Neural cell (in vitro differentiated cells): ENCODE data around the gene OR5B21. TPM values are rescaled to one million over a fixed set of nuclear protein-coding genes. Genes with fewer than 3 reads are reported as not detected.

Source experiments
- H2AFZ ChIP-seq: fragments of 200-600, 300-800 bp; sonication (generic), shearing (Covaris generic); 2 replicates; pipeline ENCODE4 v1.6.0; 2014; ENCODE audit warnings: low read depth, mild to moderate bottlenecking, antibody characterized with exemption, low read length, moderate library complexity
- H3F3A ChIP-seq: fragments of 200-600 bp; shearing (Covaris generic); 2 replicates; pipeline ENCODE4 v1.6.1; 2016; ENCODE audit warnings: mild to moderate bottlenecking, moderate library complexity, mixed read lengths, antibody characterized with exemption, low read length; ENCODE audit not compliant: insufficient read depth, poor library complexity, severe bottlenecking
- H3K27ac ChIP-seq: fragments of 200-600, 300-800 bp; sonication (generic), shearing (Covaris generic); 2 replicates; pipeline ENCODE4 v1.5.1; 2014; ENCODE audit warnings: mild to moderate bottlenecking, low read length, moderate library complexity
- H3K27me3 ChIP-seq: fragments of 300-800, 200-600 bp; sonication (generic), shearing (Covaris generic); 2 replicates; pipeline ENCODE4 v1.6.0; 2014; ENCODE audit warnings: mild to moderate bottlenecking, low read depth, low read length, moderate library complexity; ENCODE audit not compliant: insufficient read depth
- H3K36me3 ChIP-seq: fragments of 300-800, 200-600 bp; sonication (generic), shearing (Covaris generic); 2 replicates; pipeline ENCODE4 v1.5.1; 2014; ENCODE audit warnings: mild to moderate bottlenecking, antibody characterized with exemption, low read length, moderate library complexity; ENCODE audit not compliant: insufficient read depth
- H3K4me2 ChIP-seq: fragments of 300-800, 200-600 bp; sonication (generic), shearing (Covaris generic); 2 replicates; pipeline ENCODE4 v1.6.0; 2014; ENCODE audit warnings: mild to moderate bottlenecking, low read length
- H3K4me3 ChIP-seq: fragments of 300-800, 200-600 bp; sonication (generic), shearing (Covaris generic); 2 replicates; pipeline ENCODE4 v1.5.1; 2014; ENCODE audit warnings: mild to moderate bottlenecking, low read length, moderate library complexity
- H3K79me2 ChIP-seq: fragments of 200-600 bp; shearing (Covaris generic); replicated peaks from 2 replicates; pipeline ENCODE4 v1.6.0; 2014; ENCODE audit warnings: mild to moderate bottlenecking, low read length, moderate library complexity; ENCODE audit not compliant: insufficient read depth
- H3K9ac ChIP-seq: fragments of 300-800, 200-600 bp; sonication (generic), shearing (Covaris generic); 2 replicates; pipeline ENCODE4 v1.6.1; 2016; ENCODE audit warnings: mild to moderate bottlenecking, low read length, mixed read lengths
- H3K9me2 ChIP-seq: fragments of 200-600 bp; shearing (Covaris generic); 2 replicates; pipeline ENCODE4 v1.6.1; 2016; ENCODE audit warnings: mild to moderate bottlenecking, low read length, mixed read lengths; ENCODE audit not compliant: insufficient read depth
- H3K9me3 ChIP-seq: fragments of 200-600, 300-800 bp; sonication (generic), shearing (Covaris generic); 2 replicates; pipeline ENCODE4 v1.6.1; 2016; ENCODE audit warnings: mild to moderate bottlenecking, mixed run types, low read length, moderate library complexity, mixed read lengths
- H4K20me1 ChIP-seq: fragments of 200-600 bp; shearing (Covaris generic); 2 replicates; pipeline ENCODE4 v1.6.1; 2016; ENCODE audit warnings: mild to moderate bottlenecking, mixed run types; ENCODE audit not compliant: insufficient read depth
- EP300 ChIP-seq: fragments of 450-650 bp; conservative IDR thresholded peaks from 2 replicates; pipeline ENCODE4 v1.6.1; 2014; ENCODE audit warnings: antibody characterized with exemption, mild to moderate bottlenecking, moderate library complexity; ENCODE audit not compliant: poor library complexity, severe bottlenecking
- EZH2 ChIP-seq: fragments of 200-600, 300-800 bp; shearing (Covaris generic), sonication (generic); IDR thresholded peaks from 2 replicates; pipeline ENCODE4 v1.6.1; 2014; ENCODE audit warnings: antibody characterized with exemption, low read length, borderline replicate concordance, mild to moderate bottlenecking; ENCODE audit not compliant: insufficient read depth, poor library complexity, severe bottlenecking
- MXI1 ChIP-seq: fragments of 450-650 bp; conservative IDR thresholded peaks from 2 replicates; pipeline ENCODE4 v1.6.1; 2014; ENCODE audit warnings: antibody characterized with exemption, mild to moderate bottlenecking; ENCODE audit not compliant: poor library complexity, severe bottlenecking
- POLR2AphosphoS5 ChIP-seq: IDR thresholded peaks from 2 replicates; pipeline ENCODE4 v1.6.1; 2012
- RAD21 ChIP-seq: fragments of 450-650 bp; conservative IDR thresholded peaks from 2 replicates; pipeline ENCODE4 v1.6.1; 2014; ENCODE audit warnings: antibody characterized with exemption, mild to moderate bottlenecking, moderate library complexity
- SMC3 ChIP-seq: fragments of 450-650 bp; conservative IDR thresholded peaks from 2 replicates; pipeline ENCODE4 v1.6.1; 2014; ENCODE audit warnings: antibody characterized with exemption, mild to moderate bottlenecking, moderate library complexity; ENCODE audit not compliant: poor library complexity
- TAF1 ChIP-seq: IDR thresholded peaks from 2 replicates; pipeline ENCODE4 v1.6.1; 2012; ENCODE audit warnings: low read depth
- polyA plus RNA-seq: library from polyadenylated mRNA; depleted of rRNA; stranded (reverse); fragments of >200 nt; gene quantifications from 2 replicates; pipeline ENCODE4 v1.2.3, GENCODE V29; 2014
- TF ChIP-seq, protein P1 (sequence below): fragments of 450-650 bp; IDR thresholded peaks from 2 replicates; pipeline ENCODE4 v1.5.1; 2014; ENCODE audit warnings: antibody characterized with exemption, mild to moderate bottlenecking, moderate library complexity; ENCODE audit not compliant: poor library complexity, severe bottlenecking
- TF ChIP-seq, protein P2 (sequence below): IDR thresholded peaks from 2 replicates; pipeline ENCODE4 v1.6.1; 2012; ENCODE audit warnings: borderline replicate concordance

Gene OR5B21
- polyA plus RNA-seq, 1 donor from 2014 or later, result not detected

DNA sequence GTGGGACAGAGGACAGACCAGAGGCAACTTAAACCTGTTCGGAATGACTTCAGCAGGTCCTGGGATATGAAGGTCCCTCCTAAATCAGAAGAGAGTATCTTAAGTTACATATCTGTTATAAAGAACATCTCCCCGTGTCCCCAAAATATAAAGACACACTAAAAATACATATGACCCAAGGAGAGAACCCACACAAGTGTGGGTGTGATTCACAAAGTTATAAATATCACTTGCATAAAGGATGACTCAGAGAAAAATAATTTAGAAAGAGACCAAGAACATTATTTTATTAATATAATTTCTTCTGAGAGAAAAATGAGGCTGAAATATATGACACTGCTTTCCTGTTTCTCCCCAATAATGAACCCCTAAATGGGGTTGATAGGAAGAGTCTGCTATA lies 14.2 kb downstream of the OR5B21 start:
- no peak overlapping the region for H3K27ac ChIP-seq
- TF ChIP-seq SMC3 (no peak), EZH2 (no peak), RAD21 (no peak), EP300 (no peak), MXI1 (no peak), TAF1 (no peak), POLR2AphosphoS5 (no peak)
- TF ChIP-seq, protein P1, sequence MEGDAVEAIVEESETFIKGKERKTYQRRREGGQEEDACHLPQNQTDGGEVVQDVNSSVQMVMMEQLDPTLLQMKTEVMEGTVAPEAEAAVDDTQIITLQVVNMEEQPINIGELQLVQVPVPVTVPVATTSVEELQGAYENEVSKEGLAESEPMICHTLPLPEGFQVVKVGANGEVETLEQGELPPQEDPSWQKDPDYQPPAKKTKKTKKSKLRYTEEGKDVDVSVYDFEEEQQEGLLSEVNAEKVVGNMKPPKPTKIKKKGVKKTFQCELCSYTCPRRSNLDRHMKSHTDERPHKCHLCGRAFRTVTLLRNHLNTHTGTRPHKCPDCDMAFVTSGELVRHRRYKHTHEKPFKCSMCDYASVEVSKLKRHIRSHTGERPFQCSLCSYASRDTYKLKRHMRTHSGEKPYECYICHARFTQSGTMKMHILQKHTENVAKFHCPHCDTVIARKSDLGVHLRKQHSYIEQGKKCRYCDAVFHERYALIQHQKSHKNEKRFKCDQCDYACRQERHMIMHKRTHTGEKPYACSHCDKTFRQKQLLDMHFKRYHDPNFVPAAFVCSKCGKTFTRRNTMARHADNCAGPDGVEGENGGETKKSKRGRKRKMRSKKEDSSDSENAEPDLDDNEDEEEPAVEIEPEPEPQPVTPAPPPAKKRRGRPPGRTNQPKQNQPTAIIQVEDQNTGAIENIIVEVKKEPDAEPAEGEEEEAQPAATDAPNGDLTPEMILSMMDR, result no peak
- TF ChIP-seq, protein P2, sequence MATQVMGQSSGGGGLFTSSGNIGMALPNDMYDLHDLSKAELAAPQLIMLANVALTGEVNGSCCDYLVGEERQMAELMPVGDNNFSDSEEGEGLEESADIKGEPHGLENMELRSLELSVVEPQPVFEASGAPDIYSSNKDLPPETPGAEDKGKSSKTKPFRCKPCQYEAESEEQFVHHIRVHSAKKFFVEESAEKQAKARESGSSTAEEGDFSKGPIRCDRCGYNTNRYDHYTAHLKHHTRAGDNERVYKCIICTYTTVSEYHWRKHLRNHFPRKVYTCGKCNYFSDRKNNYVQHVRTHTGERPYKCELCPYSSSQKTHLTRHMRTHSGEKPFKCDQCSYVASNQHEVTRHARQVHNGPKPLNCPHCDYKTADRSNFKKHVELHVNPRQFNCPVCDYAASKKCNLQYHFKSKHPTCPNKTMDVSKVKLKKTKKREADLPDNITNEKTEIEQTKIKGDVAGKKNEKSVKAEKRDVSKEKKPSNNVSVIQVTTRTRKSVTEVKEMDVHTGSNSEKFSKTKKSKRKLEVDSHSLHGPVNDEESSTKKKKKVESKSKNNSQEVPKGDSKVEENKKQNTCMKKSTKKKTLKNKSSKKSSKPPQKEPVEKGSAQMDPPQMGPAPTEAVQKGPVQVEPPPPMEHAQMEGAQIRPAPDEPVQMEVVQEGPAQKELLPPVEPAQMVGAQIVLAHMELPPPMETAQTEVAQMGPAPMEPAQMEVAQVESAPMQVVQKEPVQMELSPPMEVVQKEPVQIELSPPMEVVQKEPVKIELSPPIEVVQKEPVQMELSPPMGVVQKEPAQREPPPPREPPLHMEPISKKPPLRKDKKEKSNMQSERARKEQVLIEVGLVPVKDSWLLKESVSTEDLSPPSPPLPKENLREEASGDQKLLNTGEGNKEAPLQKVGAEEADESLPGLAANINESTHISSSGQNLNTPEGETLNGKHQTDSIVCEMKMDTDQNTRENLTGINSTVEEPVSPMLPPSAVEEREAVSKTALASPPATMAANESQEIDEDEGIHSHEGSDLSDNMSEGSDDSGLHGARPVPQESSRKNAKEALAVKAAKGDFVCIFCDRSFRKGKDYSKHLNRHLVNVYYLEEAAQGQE, result no peak
- no peak overlapping the region for H3K4me2 ChIP-seq

DNA sequence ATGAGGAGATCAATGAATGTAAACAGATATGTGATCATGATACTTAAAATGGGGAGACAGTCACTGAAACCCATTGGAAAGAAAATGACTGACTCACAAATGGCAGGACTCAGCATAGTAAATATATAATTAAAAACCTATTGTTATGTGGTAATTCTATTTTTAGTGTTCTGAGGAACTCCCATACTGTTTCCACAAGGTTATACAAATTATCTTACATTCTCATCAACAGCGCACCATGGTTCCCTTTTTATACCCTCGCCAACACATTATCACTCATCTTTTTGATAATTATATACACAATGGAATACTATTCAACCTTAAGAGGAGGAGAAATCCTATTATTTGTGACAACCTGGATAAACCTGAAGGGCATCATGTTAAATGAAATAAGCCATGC lies 17.1 kb downstream of the OR5B21 start:
- H3F3A ChIP-seq, result no peaks in the 10 kb centered on the region
- H3K27ac ChIP-seq, result no peak overlapping the region
- no peaks in the 10 kb centered on the region for H4K20me1 ChIP-seq
- no peaks in the 10 kb centered on the region for H3K79me2 ChIP-seq
- TF ChIP-seq, protein P1, result no peak
- no peak for TF ChIP-seq SMC3
- TF ChIP-seq POLR2AphosphoS5, result no peak
- TF ChIP-seq, protein P2, result no peak
- TF ChIP-seq EP300, result no peak
- no peak overlapping the region for H2AFZ ChIP-seq
- H3K36me3 ChIP-seq, result no peaks in the 10 kb centered on the region
- H3K9ac ChIP-seq, result no peak overlapping the region
- H3K27me3 ChIP-seq, result no peaks in the 10 kb centered on the region
- H3K4me2 ChIP-seq, result no peak overlapping the region
- no peaks in the 10 kb centered on the region for H3K9me3 ChIP-seq
- no peaks in the 10 kb centered on the region for H3K9me2 ChIP-seq
- H3K4me3 ChIP-seq, result no peak overlapping the region

More for the DNA sequence above, 14.2 kb downstream of the OR5B21 start:
- H3F3A ChIP-seq, result no peaks in the 10 kb centered on the region
- H3K79me2 ChIP-seq, result no peaks in the 10 kb centered on the region
- H3K27me3 ChIP-seq, result no peaks in the 10 kb centered on the region
- no peaks in the 10 kb centered on the region for H4K20me1 ChIP-seq
- H3K36me3 ChIP-seq, result no peaks in the 10 kb centered on the region
- H2AFZ ChIP-seq, result no peak overlapping the region
- H3K9me3 ChIP-seq, result no peaks in the 10 kb centered on the region
- H3K9me2 ChIP-seq, result no peaks in the 10 kb centered on the region
- no peak overlapping the region for H3K4me3 ChIP-seq
- H3K9ac ChIP-seq, result no peak overlapping the region
